MM.1S (cell line): ENCODE data around the gene CDYL2.

ENCODE experiments used
- EZH2phosphoT487 ChIP-seq: fragments of 300-600 bp; sonication (generic); IDR thresholded peaks from 2 replicates; pipeline ENCODE4 v1.6.1; 2018; ENCODE audit warnings: antibody characterized with exemption, low read length
- TF ChIP-seq, protein P1 (sequence below): fragments of 300-600 bp; sonication (generic); IDR thresholded peaks from 2 replicates; pipeline ENCODE4 v1.5.1; 2016; ENCODE audit warnings: antibody characterized with exemption, low read length, mixed read lengths

DNA sequence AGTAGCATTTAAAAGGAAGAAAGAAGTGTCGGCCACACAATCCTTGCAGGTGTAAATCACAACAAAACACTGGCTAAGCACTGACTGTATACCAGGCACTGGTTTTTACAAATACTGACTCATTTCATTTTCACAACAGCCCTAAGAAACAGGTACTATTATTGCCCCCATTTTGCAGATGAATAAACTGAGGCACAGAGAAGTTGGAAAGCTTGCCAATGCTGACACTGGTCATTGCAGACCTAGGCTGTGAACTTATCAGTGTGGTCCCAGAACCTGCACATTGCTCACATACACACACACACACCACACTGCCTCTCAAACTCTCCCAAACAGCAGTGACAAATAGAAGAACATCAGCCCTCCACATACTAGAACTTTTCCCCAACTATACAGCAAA lies 37.6 kb downstream of the CDYL2 start:
- TF ChIP-seq, protein P1, sequence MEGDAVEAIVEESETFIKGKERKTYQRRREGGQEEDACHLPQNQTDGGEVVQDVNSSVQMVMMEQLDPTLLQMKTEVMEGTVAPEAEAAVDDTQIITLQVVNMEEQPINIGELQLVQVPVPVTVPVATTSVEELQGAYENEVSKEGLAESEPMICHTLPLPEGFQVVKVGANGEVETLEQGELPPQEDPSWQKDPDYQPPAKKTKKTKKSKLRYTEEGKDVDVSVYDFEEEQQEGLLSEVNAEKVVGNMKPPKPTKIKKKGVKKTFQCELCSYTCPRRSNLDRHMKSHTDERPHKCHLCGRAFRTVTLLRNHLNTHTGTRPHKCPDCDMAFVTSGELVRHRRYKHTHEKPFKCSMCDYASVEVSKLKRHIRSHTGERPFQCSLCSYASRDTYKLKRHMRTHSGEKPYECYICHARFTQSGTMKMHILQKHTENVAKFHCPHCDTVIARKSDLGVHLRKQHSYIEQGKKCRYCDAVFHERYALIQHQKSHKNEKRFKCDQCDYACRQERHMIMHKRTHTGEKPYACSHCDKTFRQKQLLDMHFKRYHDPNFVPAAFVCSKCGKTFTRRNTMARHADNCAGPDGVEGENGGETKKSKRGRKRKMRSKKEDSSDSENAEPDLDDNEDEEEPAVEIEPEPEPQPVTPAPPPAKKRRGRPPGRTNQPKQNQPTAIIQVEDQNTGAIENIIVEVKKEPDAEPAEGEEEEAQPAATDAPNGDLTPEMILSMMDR = no peak
- TF ChIP-seq EZH2phosphoT487 = no peak
